Measurements from ENCODE around the gene KCNC3. TPM values are rescaled to one million over a fixed set of nuclear protein-coding genes. Genes with fewer than 3 reads are reported as not detected.

Gene KCNC3
- total RNA-seq, 1 donor from 2014 or later = under 0.01 TPM

- no peak for DNase-seq (ENCODE audit: low read depth, low spot score)
These were observed 52.7 kb downstream of the KCNC3 start for GRCh38 chr19:50276370-50277063.

DNA sequence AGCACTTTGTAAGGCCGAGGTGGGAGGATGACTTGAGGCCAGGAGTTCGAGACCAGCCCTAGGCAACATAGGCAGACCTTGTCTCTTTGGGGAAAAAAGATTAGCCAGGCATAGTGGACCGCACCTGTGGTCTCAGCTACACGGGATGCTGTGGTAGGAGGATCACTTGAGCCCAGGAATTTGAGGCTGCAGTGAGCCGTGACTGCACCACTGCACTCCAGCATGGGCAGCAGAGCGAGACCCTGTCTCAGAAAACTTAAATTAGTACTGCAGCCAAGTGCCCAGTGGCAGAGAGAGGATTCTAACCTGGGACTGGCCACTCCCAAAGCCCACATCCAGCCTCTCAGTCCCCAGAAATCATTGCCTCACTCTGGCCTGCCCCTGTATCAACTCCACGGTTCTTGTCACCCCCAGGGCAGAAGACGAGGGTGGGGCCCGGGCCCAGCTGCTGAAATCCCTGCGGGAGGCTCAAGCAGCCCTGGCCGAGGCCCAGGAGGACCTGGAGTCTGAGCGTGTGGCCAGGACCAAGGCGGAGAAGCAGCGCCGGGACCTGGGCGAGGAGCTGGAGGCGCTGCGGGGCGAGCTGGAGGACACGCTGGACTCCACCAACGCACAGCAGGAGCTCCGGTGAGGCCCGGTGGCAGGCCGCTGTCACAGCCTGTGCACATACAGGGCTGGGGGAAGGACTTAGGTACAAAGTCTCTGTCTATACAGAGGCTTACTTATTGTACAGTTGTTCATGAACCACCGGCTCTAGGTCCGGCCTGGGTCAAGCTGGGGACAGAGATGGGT is 53.4 kb downstream of the KCNC3 start:
- no peak for DNase-seq (ENCODE audit: low read depth, low spot score)

DNA sequence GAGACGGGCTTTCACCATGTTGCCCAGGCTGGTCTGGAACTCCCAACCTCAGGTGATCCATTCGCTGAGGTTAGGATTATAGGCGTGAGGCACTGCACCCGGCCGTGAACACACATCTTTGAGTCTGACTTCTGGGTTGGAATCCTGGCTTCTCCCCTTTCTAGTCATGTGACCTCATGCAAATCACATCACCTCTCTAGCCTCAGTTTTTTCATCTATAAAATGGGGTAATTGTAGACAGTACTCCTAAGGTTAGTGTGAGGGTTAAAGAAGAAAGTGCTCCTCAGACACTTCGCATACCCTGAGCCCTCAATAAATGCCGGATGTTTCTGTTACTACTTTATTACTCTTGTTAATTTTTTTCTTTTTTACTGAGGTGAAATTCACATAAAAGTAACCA is 55.4 kb downstream of the KCNC3 start:
- no peak for DNase-seq (ENCODE audit: low read depth, low spot score)

- DNase-seq (ENCODE audit: low read depth, low spot score) = no peak
These were observed 56.8 kb downstream of the KCNC3 start for GRCh38 chr19:50272263-50272897.

GRCh38 chr19:50269653-50270052 is 59.5 kb downstream of the KCNC3 start:
- DNase-seq (ENCODE audit: low read depth, low spot score) = no peak

GRCh38 chr19:50268501-50268900 is 60.7 kb downstream of the KCNC3 start:
- DNase-seq (ENCODE audit: low read depth, low spot score) = no peak

GRCh38 chr19:50268041-50268440 is 61.1 kb downstream of the KCNC3 start:
- no peak for DNase-seq (ENCODE audit: low read depth, low spot score)

DNA sequence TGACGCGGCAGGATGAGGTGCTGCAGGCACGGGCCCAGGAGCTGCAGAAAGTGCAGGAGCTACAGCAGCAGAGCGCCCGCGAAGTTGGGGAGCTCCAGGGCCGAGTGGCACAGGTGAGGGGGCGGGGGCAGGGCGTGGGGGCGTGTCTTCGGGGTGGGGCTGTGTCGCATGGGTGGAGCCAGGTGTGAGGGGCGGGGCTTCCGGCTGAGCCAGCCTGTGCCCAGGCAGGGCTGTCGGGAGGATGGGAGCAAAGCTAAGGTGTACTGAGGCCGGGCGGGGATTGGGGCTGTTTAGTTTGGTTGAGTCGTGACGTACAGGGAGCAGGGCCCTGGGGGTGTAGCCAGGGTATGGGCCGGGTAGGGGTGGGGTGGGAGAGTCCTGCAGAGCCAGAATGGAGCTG is 62.3 kb downstream of the KCNC3 start:
- no peak for DNase-seq (ENCODE audit: low read depth, low spot score)

- DNase-seq (ENCODE audit: low read depth, low spot score) = no peak
These were observed 63.1 kb downstream of the KCNC3 start for GRCh38 chr19:50266041-50266440.

DNA sequence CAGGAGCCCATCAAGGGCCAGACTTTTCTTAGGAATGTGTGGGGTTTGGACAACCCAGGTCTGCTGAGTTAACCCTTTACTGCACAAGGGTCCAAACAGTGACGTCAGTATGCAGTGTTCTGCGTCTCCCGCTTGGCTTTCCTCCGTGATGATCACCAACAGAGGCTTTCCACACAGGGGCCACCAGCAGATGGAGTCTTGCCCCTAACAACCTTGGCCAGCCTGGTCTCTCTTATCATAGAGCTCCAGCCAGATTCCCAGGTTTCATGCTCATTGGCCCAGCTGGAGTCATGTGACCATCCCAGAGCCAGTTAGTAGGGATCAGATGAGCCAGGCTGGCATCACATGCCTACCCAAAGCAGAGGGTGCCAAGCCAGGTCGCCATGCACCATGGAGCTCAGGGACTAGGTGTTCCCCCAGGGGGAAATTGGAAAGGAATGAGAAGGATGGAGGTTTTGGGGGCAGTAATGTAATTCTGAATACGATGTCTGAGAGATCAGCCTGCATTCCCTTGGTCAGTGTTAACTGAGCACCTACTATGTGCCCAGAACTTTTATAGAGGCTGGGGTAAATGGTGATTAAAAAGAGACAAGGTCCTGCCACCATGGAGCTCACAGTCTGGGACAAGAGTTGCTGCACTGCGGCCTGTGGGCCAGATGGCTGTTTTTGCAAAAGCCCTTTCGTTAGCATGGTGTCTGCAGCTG is 64.5 kb downstream of the KCNC3 start:
- no peak for DNase-seq (ENCODE audit: low read depth, low spot score)

DNA sequence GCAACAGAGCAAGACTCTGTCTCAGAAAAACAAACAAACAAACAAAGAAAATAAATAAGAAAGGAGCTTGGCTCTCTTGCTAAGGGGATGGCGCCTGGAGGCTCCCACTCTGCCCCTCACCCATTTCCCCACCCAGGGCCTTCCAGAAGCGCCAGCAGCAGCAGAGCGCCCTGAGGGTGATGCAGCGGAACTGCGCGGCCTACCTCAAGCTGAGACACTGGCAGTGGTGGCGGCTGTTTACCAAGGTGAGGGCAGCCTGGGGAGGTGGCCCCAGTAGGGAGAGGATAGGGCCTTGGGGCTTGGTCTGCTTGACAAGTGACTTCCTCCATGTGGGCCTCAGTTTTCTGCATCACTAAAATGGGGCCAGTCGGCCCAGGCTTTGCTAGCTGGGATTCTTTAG is 66.0 kb downstream of the KCNC3 start:
- no peak for DNase-seq (ENCODE audit: low read depth, low spot score)

Other genes with a start within 250 kb of the KCNC3 start
- not detected in 2 replicates for gene IZUMO2, start 166.1 kb downstream of the KCNC3 start, total RNA-seq
- gene MYH14, start 125.8 kb downstream of the KCNC3 start, total RNA-seq = 0.07 TPM in 1 of 2 replicates, not detected in the other
- gene NAPSA, start 36.3 kb upstream of the KCNC3 start, total RNA-seq = under 0.01 and 0.11 TPM in 2 replicates
- 56.8 and 67.8 TPM in 2 replicates for gene NR1H2, start 47.1 kb upstream of the KCNC3 start, total RNA-seq
- gene POLD1, start 55.0 kb upstream of the KCNC3 start, total RNA-seq = 82.0 and 88.6 TPM in 2 replicates
- gene SPIB, start 89.6 kb upstream of the KCNC3 start, total RNA-seq = 0.04 TPM in 1 of 2 replicates, not detected in the other
- not detected in 2 replicates for gene MYBPC2, start 103.5 kb upstream of the KCNC3 start, total RNA-seq
- 63.2 and 74.2 TPM in 2 replicates for gene EMC10, start 147.1 kb upstream of the KCNC3 start, total RNA-seq
- not detected in 2 replicates for gene GARIN5A, start 147.5 kb upstream of the KCNC3 start, total RNA-seq
- 18.3 and 22.0 TPM in 2 replicates for gene JOSD2, start 181.8 kb upstream of the KCNC3 start, total RNA-seq
- gene ASPDH, start 184.5 kb upstream of the KCNC3 start, total RNA-seq = not detected in 2 replicates
- gene LRRC4B, start 239.1 kb upstream of the KCNC3 start, total RNA-seq = 0.07 TPM in 1 of 2 replicates, not detected in the other

All from pulmonary artery endothelial cell (primary cell).